Stimulated activated CD4-positive, alpha-beta T cell treated with anti-CD3 and anti-CD28 coated beads, TNF-alpha, amount 100 ng/mL, for 1 hour (primary cell): ENCODE measurements around the gene OLIG1.

Experiments used
- DNase-seq, 3 donors: peaks; one replicate each; pipeline ENCODE4 v3.0.0-alpha.2; 2020; ENCODE audit warnings: low read depth in 3 of 3, low spot score in 1 of 3

The OLIG1 gene

GRCh38 chr21:33031152-33031911, 38.6 kb upstream of the OLIG1 start:
- no peak for DNase-seq

DNA sequence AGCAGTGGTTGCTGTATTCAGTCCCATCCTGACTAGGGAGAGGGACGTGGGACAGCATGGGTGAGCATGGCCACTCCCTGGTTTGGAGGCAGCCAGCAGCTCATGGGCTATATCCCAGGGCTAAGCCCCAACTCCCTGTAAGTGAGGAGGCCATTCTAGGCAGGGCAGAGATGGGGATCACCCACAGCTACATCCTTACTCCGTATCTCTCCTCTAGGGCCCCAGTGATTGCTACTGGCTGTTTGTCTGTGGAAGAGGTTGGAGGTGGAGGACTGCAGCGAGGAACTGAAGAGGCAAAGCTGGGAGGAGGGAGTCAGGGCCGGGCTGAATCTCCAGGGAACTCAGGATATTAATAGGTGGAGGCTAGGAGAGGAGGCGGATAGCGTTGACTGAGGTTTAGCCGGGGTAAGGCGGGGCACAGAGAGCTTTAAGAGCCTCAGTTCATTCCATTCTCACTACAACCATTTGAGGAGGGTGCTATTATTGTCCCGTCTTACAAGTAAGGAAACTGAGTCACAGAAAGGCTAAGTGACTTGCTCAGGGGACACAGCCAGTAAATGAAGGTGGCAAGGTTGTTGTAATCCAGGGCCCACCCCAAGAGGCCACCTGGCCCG, 37.4 kb upstream of the OLIG1 start:
- DNase-seq: no peak

DNA sequence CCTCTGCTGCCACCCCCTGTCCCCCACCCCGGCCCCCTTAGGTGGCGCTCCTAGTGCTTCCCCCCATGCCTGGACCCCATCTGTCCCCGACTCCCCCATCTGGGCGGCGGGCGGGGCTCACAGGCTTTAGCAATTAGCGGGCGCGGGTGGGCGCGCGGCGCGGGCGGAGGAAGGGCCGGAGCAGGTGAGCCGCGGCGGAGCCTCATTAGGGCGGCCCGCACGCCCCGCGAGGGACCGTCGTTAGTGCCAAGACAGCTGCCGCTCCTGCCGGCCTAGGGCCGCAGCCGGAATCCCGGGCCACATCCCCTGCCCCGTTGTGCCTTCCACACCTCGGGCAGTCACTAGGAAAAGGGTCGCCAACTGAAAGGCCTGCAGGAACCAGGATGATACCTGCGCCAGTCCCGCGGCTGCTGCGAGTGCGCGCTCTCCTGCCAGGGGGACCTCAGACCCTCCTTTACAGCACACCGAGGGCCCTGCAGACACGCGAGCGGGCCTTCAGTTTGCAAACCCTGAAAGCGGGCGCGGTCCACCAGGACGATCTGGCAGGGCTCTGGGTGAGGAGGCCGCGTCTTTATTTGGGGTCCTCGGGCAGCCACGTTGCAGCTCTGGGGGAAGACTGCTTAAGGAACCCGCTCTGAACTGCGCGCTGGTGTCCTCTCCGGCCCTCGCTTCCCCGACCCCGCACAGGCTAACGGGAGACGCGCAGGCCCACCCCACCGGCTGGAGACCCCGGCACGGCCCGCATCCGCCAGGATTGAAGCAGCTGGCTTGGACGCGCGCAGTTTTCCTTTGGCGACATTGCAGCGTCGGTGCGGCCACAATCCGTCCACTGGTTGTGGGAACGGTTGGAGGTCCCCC, 36.6 kb upstream of the OLIG1 start:
- DNase-seq: no peak

GRCh38 chr21:33033961-33034413, 36.0 kb upstream of the OLIG1 start:
- DNase-seq: no peak

DNA sequence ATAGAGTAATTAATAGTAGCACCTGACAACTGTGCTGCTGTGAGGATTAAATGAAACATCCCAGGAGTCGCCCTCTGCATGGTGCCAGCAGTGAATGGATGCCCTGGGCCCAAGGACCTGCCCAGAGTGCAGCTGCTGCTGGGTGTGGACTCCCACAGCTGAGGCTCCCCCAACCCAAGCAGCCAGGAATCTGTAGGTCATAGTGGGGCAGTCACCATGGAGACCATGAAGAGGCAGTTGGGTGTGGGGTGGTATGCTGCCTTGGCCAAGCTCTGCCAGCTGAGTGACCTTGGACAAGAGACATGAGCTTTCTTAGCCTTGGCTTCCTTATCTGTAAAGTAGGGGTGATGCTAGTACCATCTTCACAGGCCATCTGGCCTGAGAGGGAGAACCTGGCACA, 34.8 kb upstream of the OLIG1 start:
- no peak for DNase-seq

- DNase-seq: no peak
Observed at GRCh38 chr21:33036430-33037162, 33.3 kb upstream of the OLIG1 start.

DNA sequence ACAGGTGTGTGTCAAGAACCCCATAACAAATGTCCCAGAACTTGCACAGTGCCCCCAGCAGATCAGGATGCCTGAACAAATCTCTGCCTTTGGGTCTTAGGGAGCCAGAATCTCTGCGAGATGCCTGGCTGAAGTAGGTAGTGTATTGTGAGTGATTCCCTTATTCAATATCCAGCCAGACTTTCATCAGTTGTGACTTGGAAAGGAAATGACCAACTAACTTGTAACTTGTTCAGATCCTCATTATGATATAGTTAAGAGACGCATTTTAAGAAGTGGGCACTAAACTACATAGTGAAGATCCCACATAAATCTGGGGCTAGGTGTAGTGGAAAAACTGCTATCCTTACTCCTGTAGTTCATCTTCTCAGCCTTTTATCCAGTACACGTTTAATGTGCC, 32.4 kb upstream of the OLIG1 start:
- DNase-seq: no peak

DNA sequence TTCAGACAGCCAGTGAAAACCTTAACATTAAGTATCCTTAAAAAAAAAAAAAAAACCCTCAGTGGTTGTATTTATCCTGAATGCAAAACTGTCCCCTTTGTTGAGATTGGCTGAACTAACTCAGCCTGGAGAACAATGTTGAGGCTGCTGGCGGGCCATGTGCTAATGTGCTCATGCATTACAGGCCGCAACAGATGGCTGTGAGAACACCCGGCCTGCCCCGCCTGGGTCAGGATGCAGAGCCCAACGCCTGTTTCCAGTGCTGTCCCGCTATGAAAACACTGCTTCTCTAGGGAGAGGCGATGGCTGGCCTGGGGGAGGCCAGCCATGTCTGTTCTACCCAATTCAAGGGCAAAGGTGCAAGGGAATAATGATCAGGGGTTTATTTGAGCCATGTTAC, 30.4 kb upstream of the OLIG1 start:
- DNase-seq: no peak

GRCh38 chr21:33040215-33040614, 29.7 kb upstream of the OLIG1 start:
- DNase-seq: no peak

- no peak for DNase-seq
Observed at GRCh38 chr21:33041981-33042380, 28.0 kb upstream of the OLIG1 start.

DNA sequence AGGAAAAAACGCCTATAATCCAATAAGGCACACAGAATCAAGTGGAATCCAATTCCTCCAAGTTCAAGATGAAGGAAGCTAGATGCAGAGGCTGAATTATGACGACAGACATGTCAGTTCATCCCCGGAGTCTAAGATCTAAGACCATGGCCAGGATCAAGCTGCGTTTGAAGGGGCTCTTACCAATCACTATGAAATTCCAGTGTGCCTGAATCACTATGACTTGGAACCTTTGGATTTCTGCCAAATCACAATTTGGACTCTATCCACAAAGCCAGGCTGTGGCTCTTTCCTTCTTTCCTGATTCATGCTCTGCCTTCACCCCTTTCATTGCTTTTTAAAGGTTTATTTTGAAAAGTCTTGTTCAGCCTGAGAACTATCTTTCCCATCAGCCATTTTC, 27.1 kb upstream of the OLIG1 start:
- DNase-seq: no peak

DNA sequence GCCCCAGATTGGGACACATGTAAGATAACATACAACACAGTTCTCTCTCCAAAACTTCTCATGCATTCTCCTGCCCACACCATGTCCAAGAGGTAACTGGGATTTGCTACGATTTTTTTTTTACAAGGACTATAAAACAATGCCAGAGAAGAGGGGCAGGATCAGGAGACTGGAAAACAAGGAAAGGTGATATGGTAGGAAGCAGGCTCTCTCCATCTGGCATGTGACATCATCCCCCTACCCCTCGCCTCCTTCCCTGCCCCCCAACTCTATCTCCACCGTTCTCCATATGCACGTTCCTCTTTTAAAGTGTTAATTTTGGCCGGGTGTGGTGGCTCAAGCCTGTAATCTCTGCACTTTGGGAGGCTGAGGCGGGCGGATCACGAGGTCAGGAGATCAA, 23.5 kb upstream of the OLIG1 start:
- DNase-seq: no peak

DNA sequence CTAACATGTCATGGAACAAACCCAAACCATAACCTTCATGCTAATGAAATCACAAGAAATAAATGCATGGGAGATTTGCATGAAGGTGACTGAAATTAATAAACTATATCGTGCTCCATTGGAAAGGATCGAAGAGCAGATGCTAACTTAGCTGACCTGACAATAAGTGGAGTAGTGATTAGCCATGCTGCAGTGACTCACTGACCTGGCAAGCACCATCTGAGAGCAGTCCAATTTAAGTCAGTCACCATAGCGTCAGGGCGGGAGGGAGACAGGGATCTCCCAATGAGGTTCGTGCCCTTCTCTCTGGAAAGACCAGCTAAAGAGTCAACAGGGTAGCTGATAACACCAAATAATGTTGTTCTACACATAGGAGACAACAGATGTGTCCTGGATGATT, 22.7 kb upstream of the OLIG1 start:
- no peak for DNase-seq

GRCh38 chr21:33051925-33052324, 18.0 kb upstream of the OLIG1 start:
- no peak for DNase-seq

GRCh38 chr21:33053951-33054350, 16.0 kb upstream of the OLIG1 start:
- DNase-seq: no peak

DNA sequence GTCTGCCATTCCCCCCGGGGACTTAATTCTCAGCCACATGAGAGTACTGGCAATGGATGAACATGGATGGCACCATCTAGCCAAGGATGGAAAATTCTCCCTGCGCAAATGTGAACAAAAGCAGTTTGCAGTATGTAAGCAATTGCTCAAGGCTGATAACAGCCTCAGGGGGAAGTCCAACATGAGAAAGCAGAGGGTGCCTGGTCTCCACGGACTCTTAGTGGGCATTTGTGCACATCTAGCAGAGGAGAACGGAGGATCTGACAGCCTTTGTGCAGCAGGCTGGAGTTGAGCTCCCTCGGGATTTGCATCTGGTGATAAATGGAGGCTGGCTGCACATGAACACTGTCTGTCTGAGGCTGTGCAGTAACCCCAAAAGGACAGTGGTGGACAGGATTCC, 13.9 kb upstream of the OLIG1 start:
- no peak for DNase-seq

GRCh38 chr21:33057385-33057940, 12.5 kb upstream of the OLIG1 start:
- no peak for DNase-seq

DNA sequence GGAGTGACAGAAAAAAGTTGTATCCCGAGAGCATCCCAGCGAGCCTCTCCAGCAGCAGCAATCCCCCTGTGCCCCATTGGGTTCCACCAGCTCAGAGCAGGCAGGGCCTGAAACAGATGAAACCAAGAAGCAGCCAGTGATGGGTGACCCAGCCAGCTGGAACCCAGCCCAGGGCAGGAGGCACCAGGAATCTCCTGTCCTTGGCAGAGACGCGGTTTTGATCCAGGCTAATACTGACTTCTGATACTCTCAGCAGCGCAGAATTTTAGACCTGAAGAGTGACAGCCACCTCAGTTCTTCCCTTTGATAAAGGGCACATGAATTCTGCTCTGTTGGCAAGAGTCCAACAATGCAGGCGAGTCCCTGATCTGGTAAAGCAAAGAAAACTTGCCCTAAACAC, 11.4 kb upstream of the OLIG1 start:
- DNase-seq: no peak

GRCh38 chr21:33058957-33059356, 11.0 kb upstream of the OLIG1 start:
- DNase-seq: no peak

DNA sequence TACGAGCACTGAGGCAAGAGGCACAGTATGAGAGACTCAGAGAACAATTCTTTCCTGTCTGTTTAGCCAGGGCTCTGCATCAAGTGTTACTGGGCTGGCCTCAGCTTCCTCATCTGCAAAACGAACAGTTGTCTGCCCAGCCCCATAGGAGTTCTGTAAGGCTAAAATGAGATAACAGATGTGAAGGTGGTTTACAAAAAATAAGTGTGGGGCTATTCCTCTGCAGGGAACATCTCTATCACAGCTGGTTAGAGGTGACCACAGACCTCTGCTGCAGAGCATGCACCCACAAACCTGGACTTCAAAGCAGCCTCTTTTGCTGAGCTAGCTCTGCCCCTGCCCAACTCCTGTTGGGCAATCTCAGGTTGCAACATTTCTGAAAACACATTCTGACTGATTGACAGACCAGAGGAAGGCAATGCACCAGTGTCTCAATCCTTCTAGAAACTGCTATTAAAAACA, 10.5 kb upstream of the OLIG1 start:
- no peak for DNase-seq

DNA sequence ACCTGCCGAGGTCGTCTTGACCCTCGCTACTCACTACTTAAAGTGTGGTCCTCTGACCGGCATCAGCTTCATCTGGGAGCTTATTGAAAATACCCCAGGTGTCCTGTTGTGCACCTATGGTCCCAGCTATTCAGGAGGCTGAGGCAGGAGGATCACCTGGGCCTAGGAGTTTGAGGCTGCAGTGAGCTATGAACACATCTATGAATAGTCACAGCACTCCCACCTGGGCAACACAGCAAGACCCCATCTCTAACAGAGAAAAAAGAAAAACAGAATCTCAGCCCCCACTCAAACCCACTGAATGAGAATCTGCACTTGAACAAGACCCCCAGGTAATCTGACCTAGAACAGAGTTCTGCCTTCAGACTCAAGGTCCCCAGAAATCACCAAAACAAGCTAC, 8.7 kb upstream of the OLIG1 start:
- no peak for DNase-seq
